GM18858 (cell line): Measurements from ENCODE around the gene EXOC6B.

Experiments used
- ATAC-seq: cut with Tn5 transposase; IDR thresholded peaks from one replicate; pipeline ENCODE4 v1.9.1; 2021; ENCODE audit not compliant: unreplicated experiment

EXOC6B gene

GRCh38 chr2:72150157-72150860 lies 675.5 kb downstream of the EXOC6B start:
- ATAC-seq: peak; percentile 65

GRCh38 chr2:72149556-72150156 lies 676.2 kb downstream of the EXOC6B start:
- ATAC-seq: no peak

GRCh38 chr2:72148837-72149555 lies 676.8 kb downstream of the EXOC6B start:
- ATAC-seq: no peak

GRCh38 chr2:72148003-72148836 lies 677.6 kb downstream of the EXOC6B start:
- no peak for ATAC-seq

- ATAC-seq: no peak
These were observed 678.4 kb downstream of the EXOC6B start, which contains the start of gene CYP26B1 for GRCh38 chr2:72147303-72147971. Gene CYP26B1, minus strand, starts transcription at chr2:72147862. Its CDS starts 28 bp downstream, at chr2:72147834.

GRCh38 chr2:72146347-72147302 lies 679.2 kb downstream of the EXOC6B start:
- ATAC-seq: no peak

- ATAC-seq: no peak
These were observed 680.0 kb downstream of the EXOC6B start for GRCh38 chr2:72145658-72146329.

GRCh38 chr2:72145289-72145657 lies 680.6 kb downstream of the EXOC6B start:
- ATAC-seq: no peak

GRCh38 chr2:72144632-72145288 lies 681.1 kb downstream of the EXOC6B start:
- no peak for ATAC-seq

GRCh38 chr2:72144274-72144631 lies 681.6 kb downstream of the EXOC6B start:
- no peak for ATAC-seq

GRCh38 chr2:72143441-72144273 lies 682.2 kb downstream of the EXOC6B start:
- no peak for ATAC-seq

GRCh38 chr2:72142570-72143440 lies 683.0 kb downstream of the EXOC6B start:
- ATAC-seq: no peak

- no peak for ATAC-seq
These were observed 683.9 kb downstream of the EXOC6B start for GRCh38 chr2:72141881-72142451.

- ATAC-seq: no peak
These were observed 684.7 kb downstream of the EXOC6B start for GRCh38 chr2:72141032-72141645.

GRCh38 chr2:72140621-72140960 lies 685.2 kb downstream of the EXOC6B start:
- ATAC-seq: no peak
